GM19397 (cell line): Measurements from ENCODE around the gene DLX3.
"Not testable (repeated sequence)": the region's sequence is repeated elsewhere in the genome, so short reads cannot be mapped to it uniquely, and the experiment has no call there.

ENCODE experiments used
- ATAC-seq: cut with Tn5 transposase; IDR thresholded peaks from one replicate; pipeline ENCODE4 v1.9.1; 2021; ENCODE audit warnings: mild to moderate bottlenecking, moderate library complexity; ENCODE audit not compliant: unreplicated experiment

Gene DLX3

DNA sequence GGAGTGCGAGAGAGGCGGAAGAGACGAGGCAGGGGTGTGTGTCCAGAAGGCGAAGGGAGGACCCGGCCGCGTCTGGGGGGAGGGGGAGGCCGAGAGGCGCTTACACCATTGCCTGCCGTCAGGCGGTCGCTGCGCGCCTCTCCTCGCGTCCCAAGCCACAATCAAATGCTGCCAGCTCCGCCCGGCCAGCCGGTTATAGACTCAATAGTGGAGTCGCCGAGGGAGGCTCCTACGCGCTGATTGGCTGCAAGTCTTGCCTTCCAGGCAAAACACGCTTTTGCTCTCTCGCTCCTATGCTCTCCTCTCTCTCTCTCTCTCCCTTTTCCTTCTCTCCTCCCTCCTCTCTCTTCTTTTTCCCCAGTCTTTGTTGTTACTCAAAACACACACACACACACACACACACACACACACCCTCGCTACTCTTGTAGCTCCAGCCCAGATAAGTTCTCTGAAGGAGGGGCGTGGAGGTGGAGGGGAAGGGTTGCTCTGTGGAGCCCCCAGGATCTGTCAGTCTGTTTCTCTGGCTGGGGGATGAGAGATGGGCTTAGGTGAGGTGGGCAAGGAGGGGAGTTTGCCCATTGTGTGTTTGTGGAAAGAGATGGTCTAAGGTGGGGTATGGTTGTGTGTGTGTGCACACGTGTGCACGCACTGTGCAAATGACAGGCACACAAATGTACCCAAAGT, at the start of gene DLX3:
TSS of gene DLX3 (minus strand) at position 170 of the 684 bp plus-strand sequence. CDS start 226 bp downstream, outside the sequence.
- no peak for ATAC-seq

GRCh38 chr17:50044483-50044882, 49.5 kb upstream of the DLX3 start:
- no peak for ATAC-seq

DNA sequence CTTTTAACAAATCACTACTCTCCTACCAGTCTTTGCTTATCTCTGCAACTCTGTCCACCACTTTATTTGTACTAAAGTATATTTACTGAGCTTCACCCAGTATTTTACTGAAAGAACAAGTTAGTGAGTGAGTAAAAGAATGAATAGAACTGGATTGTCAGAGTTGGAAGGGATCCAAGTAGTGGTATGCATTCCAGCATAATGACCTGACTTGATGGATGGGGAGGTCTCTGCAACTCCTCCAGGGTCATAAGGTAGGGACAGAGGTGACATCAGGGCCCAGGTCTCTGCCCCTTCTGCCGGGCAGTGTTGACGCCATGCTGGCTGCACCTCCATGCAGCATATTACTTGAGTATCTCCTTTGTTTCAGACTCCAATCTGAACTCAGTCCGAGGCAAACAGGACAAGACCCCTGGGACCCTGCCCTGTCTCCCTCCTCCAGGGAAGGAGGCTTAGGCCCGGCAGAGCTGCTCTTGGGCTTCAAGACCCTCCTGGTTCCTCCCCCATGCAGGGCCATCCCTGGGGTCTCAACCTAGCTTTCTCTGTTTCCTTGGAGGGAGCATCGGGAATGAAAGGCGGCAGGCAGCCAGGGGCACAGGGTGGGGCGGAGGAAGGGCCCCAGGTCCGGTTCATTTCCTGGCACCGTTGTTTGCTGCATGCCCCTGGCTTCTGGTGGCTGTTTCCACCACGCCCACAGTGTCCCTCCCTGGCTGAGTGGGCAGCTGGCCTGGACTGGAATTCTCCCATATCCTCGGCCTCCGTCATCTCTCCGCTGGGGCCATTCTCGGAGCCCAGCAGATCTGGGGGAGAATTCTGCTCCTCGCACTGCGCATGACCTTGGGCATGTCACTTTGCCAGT, 48.5 kb upstream of the DLX3 start:
- ATAC-seq, result no peak

DNA sequence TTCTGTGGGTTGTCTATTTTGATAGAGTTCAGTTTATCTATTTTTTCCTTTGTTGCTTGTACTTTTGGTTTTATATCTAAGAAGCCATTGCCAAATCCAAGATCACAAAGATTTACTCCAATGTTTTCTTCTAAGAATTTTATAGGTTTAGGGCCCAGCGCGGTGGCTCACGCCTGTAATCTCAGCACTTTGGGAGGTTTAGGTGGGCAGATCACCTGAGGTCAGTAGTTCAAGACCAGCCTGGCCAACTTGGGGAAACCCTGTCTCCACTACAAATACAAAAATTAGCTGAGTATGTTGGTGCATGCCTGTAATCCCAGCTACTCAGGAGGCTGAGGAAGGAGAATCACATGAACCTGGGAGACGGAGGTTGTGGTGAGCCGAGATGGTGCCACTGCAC, 47.2 kb upstream of the DLX3 start:
- no peak for ATAC-seq

GRCh38 chr17:50040496-50040895, 45.5 kb upstream of the DLX3 start:
- not testable (repeated sequence) for ATAC-seq

DNA sequence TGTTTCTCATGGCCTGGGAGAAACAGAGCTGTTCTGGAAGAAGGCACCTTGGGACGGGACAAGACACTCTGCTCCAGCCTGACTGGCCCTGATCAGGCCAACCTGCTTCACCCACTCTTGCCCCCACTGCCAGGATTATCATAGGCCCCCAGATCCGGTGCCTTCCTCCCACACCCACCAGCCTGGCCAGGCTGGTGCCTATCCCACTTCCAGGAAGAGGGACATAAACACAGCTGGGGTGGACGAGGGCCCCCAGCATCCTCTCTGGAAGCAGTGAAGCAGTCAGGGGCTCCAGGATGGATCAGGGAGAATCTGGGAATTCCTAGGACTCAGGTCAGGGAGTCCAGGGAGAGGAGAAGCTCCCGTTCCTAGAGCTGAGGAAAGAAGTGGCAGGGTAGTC, 44.0 kb upstream of the DLX3 start:
- ATAC-seq, result no peak

GRCh38 chr17:50037321-50038107, 42.5 kb upstream of the DLX3 start:
- no peak for ATAC-seq

DNA sequence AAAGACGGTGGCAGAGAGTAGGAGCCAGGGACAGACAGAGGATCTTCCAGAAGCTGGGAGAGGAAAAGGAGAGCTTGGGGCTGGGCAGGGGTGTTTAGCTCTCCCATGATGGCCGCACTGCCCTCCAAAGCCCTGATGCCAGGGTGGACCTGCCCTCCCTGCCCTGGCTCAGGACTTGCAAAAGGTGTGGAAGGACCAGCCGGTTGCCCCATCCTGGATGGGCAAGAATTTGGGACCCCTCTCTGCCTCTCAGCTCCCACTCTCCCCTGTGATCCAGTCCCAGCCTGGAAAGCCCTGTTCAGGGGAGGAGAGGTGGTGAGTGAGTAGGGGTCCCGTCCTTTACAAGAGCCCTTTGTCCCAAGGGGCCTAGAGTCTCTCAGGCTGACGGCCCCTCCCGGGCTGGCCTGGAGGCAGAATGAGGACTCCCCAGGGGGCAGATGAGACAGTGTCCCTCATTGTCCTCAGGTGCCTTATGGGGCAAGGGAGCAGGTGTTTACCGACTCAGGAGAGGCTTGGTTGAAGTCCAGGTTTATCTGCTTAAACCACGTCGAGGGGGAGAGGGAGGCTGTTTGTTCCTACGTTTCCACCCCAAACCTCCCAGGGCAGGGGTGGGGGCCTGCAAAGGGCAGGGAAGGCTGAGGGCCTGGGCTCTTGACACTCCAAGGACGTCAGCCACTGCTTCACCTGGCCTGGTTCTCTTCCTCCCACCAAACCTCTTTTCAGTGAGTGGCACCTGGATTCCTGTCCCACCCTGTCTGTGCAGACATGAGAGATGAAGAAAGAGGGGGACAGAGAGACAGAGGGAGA, 41.6 kb upstream of the DLX3 start:
- no peak for ATAC-seq

DNA sequence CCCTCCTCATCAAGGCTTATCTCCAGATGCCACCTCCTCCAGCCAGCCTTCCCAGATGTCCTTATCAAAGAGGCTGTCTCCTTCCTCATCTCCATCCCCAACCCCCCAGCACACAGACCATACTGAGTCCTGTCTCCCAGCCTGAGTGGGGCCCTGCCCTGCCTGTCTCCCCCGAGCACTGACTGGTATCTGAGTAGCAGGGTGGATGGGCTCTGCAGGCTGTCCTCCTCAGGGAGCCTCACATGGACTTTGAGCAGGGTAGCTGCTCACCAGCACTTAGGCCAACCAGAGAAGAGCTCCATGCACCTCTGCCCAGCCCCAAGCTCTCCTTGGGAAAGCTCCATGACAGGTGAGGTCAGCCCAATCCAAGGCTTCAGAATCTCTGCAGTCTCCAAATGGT, 40.9 kb upstream of the DLX3 start:
- no peak for ATAC-seq

GRCh38 chr17:50035421-50035879, 40.4 kb upstream of the DLX3 start:
- ATAC-seq, result no peak

- no peak for ATAC-seq
These were observed 39.7 kb upstream of the DLX3 start for GRCh38 chr17:50034498-50035364.

GRCh38 chr17:50033316-50033715, 38.3 kb upstream of the DLX3 start:
- ATAC-seq, result no peak

GRCh38 chr17:50029185-50029584, 34.2 kb upstream of the DLX3 start:
- ATAC-seq, result no peak

DNA sequence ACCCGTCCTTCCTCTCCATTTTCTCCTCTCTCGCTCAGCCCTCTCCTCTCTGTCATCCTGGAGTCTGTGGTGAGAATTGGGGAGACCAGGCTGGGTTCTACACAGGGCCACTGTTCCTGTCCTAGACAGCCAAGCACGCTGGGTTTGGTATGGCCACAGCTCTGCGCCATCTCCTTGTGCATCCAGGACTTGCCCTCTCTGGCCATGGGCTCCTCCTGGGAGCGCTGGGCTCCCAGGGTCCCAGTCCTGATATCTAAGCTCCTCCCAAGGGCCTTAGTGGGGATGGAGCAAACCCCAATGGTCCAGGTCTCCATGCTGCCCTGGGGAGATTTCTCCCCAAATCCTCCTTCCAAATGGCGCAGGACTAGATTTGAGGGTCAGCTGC, 33.7 kb upstream of the DLX3 start:
- ATAC-seq, result no peak

DNA sequence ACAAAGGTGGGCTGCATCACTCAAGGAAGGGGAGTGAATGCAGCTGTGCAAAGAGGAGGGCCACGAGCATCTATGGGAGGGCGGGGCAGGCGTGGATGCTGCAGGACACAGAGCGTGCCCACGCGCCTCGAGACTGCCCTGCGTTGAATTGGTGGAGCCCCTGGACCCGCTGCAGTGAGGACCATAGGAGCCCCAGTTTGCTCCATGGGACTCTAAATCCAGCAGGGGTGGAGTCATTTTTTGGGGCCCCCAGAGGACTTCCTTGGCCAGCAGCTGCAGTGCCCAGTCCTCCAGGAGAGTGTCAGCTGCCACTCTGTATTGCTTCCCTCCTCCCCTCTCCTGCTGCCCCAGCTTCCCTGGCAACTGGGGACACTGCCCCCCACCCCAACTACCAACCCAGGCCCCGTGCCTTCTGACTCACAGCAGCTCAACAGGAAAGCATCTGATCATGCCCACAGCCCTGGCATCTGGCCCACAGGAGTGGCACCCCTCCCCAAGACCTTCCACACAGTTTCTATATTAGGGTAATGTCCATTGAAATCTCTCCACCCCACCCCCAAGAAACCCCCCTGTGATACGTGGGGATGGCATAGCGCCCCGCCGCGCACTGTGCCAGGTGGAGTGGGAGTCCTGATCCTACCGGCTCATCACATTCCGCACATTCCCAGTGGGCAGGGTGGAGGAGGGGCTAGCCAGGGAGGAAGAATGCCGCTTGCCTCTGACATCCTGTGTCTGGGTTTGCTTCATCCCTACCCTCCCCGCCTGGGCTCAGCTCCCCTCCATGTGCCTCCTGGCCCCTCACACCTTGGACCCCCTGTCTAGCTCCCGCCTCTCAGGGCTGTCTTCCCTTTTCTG, 33.1 kb upstream of the DLX3 start:
- no peak for ATAC-seq

- no peak for ATAC-seq
These were observed 32.3 kb upstream of the DLX3 start for GRCh38 chr17:50027172-50027880.

DNA sequence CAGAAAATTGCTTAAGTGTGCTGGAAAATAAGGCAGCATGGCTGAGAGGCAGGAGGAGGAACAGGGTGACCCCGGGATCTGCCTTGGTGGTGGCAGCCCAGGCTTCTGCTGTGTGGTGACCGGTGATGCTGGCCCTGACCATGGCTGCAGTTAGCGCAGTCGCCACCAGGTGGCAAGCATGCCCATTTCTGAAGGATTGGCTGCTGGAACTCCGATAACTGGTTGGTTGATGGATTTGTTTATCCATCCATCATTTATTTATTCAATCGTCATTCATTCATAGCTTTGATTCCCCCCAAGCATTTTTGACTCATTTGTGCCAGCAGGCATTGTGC, 31.8 kb upstream of the DLX3 start:
- no peak for ATAC-seq

DNA sequence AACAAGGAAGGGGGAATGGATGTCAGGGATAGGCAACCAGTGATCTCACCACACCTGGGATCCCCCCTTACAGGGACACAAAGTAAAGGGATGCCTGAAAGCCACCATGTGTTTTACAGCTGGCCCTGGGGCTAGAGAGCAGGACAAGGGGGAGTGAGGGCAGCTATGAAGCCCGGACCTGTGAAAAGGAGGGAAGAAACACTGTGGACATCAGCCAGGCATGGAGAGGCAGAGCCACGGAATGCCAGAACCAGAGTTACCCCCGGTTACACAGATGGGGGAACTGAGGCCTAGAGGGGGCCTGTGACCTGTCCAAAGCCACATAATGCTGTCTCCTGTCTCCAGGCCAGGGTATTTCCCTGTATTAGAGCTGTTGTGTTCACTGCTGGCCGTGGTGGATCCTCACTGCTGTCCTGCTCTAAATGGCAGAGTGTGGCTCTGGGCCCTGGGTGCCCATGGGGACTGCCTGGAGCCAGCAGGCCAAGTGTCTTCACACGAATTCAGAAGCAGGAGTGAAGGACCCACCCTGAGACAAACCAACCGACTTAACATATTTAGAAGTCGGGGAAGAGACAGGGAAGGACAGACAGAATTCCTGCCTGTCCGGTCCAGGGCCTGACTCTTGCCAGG, 31.1 kb upstream of the DLX3 start:
- no peak for ATAC-seq
